GM19193 (cell line): ENCODE measurements around the gene PHLDA3.

Experiments used
- POLR2A ChIP-seq: IDR thresholded peaks from 4 replicates; pipeline ENCODE4 v1.6.1; 2011; ENCODE audit not compliant: insufficient read depth, insufficient read length; ENCODE audit errors: extremely low read depth

The PHLDA3 gene

GRCh38 chr1:201495551-201496295 lies 26.7 kb upstream of the PHLDA3 start:
- no peak for TF ChIP-seq POLR2A

- no peak for TF ChIP-seq POLR2A
These were observed 25.0 kb upstream of the PHLDA3 start for GRCh38 chr1:201493757-201494617.

- no peak for TF ChIP-seq POLR2A
These were observed 23.0 kb upstream of the PHLDA3 start for GRCh38 chr1:201491896-201492511.

- no peak for TF ChIP-seq POLR2A
These were observed 21.7 kb upstream of the PHLDA3 start for GRCh38 chr1:201490708-201491131.

- no peak for TF ChIP-seq POLR2A
These were observed 20.8 kb upstream of the PHLDA3 start for GRCh38 chr1:201489643-201490261.

GRCh38 chr1:201488830-201489589 lies 20.0 kb upstream of the PHLDA3 start:
- no peak for TF ChIP-seq POLR2A

GRCh38 chr1:201487742-201488141 lies 18.8 kb upstream of the PHLDA3 start:
- no peak for TF ChIP-seq POLR2A

- TF ChIP-seq POLR2A, result no peak
These were observed 17.2 kb upstream of the PHLDA3 start for GRCh38 chr1:201486187-201486586.

- no peak for TF ChIP-seq POLR2A
These were observed 16.3 kb upstream of the PHLDA3 start for GRCh38 chr1:201485184-201485774.

- TF ChIP-seq POLR2A, result no peak
These were observed 14.5 kb upstream of the PHLDA3 start for GRCh38 chr1:201483373-201483949.

- no peak for TF ChIP-seq POLR2A
These were observed 13.8 kb upstream of the PHLDA3 start for GRCh38 chr1:201482755-201483154.

GRCh38 chr1:201481761-201482493 lies 12.9 kb upstream of the PHLDA3 start:
- TF ChIP-seq POLR2A, result no peak

GRCh38 chr1:201481004-201481380 lies 12.0 kb upstream of the PHLDA3 start:
- TF ChIP-seq POLR2A, result no peak
